ENCODE data around the gene LRCH1.

GRCh38 chr13:46720189-46720588, 167.2 kb downstream of the LRCH1 start:
- TF ChIP-seq CTCF (IDR thresholded peaks at IDR 0.05): no peak
- TF ChIP-seq POLR2A (IDR thresholded peaks at IDR 0.05): no peak
